Heart right ventricle (tissue), 16 donors: ENCODE data around the gene INCENP. TPM values are rescaled to one million over a fixed set of nuclear protein-coding genes. Genes with fewer than 3 reads are reported as not detected.

Experiments
- ATAC-seq, 8 donors: fragments of 200-7000 bp; cut with Tn5 transposase; one replicate each; pipeline ENCODE4 v1.9.1; 2020; ENCODE audit warnings: mild to moderate bottlenecking in 8 of 8, moderate library complexity in 8 of 8, moderate number of reproducible peaks in 1 of 8
- DNase-seq, 2 donors: peaks; one replicate each; pipeline ENCODE4 v3.0.0-alpha.2; 2020
- H3K27ac ChIP-seq, 10 donors: fragments of 200-600 bp; sonication (generic) in 2 of 10; one replicate each; pipeline versions ENCODE4 v1.5.0 to v1.8.0; 2020 to 2022; ENCODE audit warnings: mild to moderate bottlenecking in 3 of 10
- H3K27me3 ChIP-seq, 7 donors: fragments of 200-600 bp; one replicate each; pipeline ENCODE4 v1.8.0; 2021 to 2022; ENCODE audit warnings: mild to moderate bottlenecking in 2 of 7
- H3K36me3 ChIP-seq, 9 donors: fragments of 200-600 bp; sonication (generic) in 1 of 9; one replicate each; pipeline versions ENCODE4 v1.5.0 to v1.8.0; 2020 to 2022; ENCODE audit warnings: mild to moderate bottlenecking in 2 of 9
- H3K4me1 ChIP-seq, 9 donors: fragments of 200-600 bp; sonication (generic) in 1 of 9; one replicate each; pipeline versions ENCODE4 v1.5.0 to v1.8.0; 2020 to 2022; ENCODE audit warnings: mild to moderate bottlenecking in 4 of 9
- H3K4me3 ChIP-seq, 10 donors: fragments of 200-600 bp; sonication (generic) in 2 of 10; one replicate each; pipeline versions ENCODE4 v1.5.0 to v1.8.0; 2020 to 2022; ENCODE audit warnings: mild to moderate bottlenecking in 7 of 10, moderate library complexity in 2 of 10
- H3K9me3 ChIP-seq, 11 donors: fragments of 200-600 bp in 10 of 11; sonication (generic) in 2 of 11; one replicate each; pipeline versions ENCODE4 v1.5.0 to v1.8.0; 2013 to 2022; ENCODE audit warnings: mild to moderate bottlenecking in 2 of 11, control low read depth in 1 of 11, moderate library complexity in 1 of 11
- CTCF ChIP-seq, 9 donors: fragments of 200-600 bp; sonication (generic) in 2 of 9; IDR thresholded peaks; one replicate each; pipeline versions ENCODE4 v1.5.0 to v1.8.0; 2021 to 2022; ENCODE audit warnings: antibody characterized with exemption in 9 of 9, mild to moderate bottlenecking in 5 of 9, moderate library complexity in 1 of 9
- WGBS, 2 donors: extraction: QIAGEN DNeasy Blood & Tissue Kit; methylation state at CpG; one replicate each; pipeline ENCODE4 v1.1.7; 2013; ENCODE audit warnings: inconsistent platforms in 1 of 2; 5-methylcytosine and 5-hydroxymethylcytosine counted together
- intact Hi-C, 10 donors: fragments of 100-400 bp; cut with DNase I; formaldehyde crosslinking; loops; one replicate each; pipeline versions ENCODE4 v1.11.1 to v1.14.2; 2022
- polyA plus RNA-seq, 2 donors: library from polyadenylated mRNA; stranded (reverse); fragments of 200-250 nt; gene quantifications; one replicate each; pipeline ENCODE4 v1.2.3, GENCODE V29; 2013
- total RNA-seq, 10 donors: library from RNA; stranded (reverse); fragmentation: NEBNext Ultra II Directional in 3 of 10; extraction: Animal tissue kit (Norgen Biotek cat#: 25700) in 3 of 10; gene quantifications; one replicate each; pipeline versions ENCODE4 v1.2.1 to v1.2.4, GENCODE V29; 2021 to 2023
- donor health status: Arrhythmogenic right ventricular cardiomyopathy.
- donor health status: ischemic (EF 13 %, LVEDD 7.1; RV severe dilation, severe dysfunction).
- donor health status: healthy with polysubstance abuse.
- donor health status: DM: no; HTN: yes; CAD: no.
- donor health status: DM: no; HTN: no; CAD: no.
- donor health status: ischemic (EF 25% LVEDD 6.9; RV normal size, moderate dysfunction).
- donor health status: ischemic (EF 25% LVEDD 5.7; RV mildly dilated, moderate dysfunction).
- donor health status: healthy.
- donor health status: DM: yes; HTN: yes; CAD: no.
- donor health status: Ischemic cardiomyopathy.
- donor health status: ischemic (EF 35%, LVEDD 5.7; RV mildly dilated, moderate dysfunction).
- donor health status: nonischemic (EF 11% LVEDD 7.7; RV severe dilation, severe dysfunction).
- donor health status: DM: yes; HTN: yes; CAD: no.
- donor health status: PGD.
- donor health status: ischemic (EF 29% LVEDD 5.4; RV normal size, mild dysfunction).
- donor health status: nonischemic (EF 23%, LVEDD 6.1; RV moderate dilation, normal function).

INCENP gene
- total and polyA plus RNA-seq, 12 donors, result 2.1 to 20.0 (median 12.3) TPM

- H3K27ac ChIP-seq, result no peak overlapping the region
- DNase-seq (no peak), ATAC-seq (no peak)
- H3K27me3 ChIP-seq, result no peaks in the 10 kb centered on the region
- intact Hi-C loops, result no loop called here
- TF ChIP-seq CTCF (IDR thresholded peaks at IDR 0.05), result no peak
- H3K4me3 ChIP-seq, result no peak overlapping the region
- H3K9me3 ChIP-seq, result no peaks in the 10 kb centered on the region
- H3K4me1 ChIP-seq, result peaks cover 0 to 22% (median 15%) of the 10 kb centered on the region in 9 donors
- whole genome bisulfite sequencing, 2 donors, result 90 to 96% methylated on average over 1 of the region's 1 CpG
- H3K36me3 ChIP-seq, result peaks cover 0 to 45% (median 12%) of the 10 kb centered on the region in 9 donors
These were observed 3.6 kb downstream of the INCENP start for GRCh38 chr11:62127426-62127825.

GRCh38 chr11:62127941-62128770, 4.3 kb downstream of the INCENP start:
- H3K4me3 ChIP-seq, result no peak overlapping the region
- WGBS, 2 donors, result 89% methylated on average over 16 of the region's 16 CpGs
- ATAC-seq, result no peak
- H3K27me3 ChIP-seq, result no peaks in the 10 kb centered on the region
- no peak for DNase-seq
- peaks cover 0 to 52% (median 12%) of the 10 kb centered on the region in 9 donors for H3K36me3 ChIP-seq
- intact Hi-C loops, result no loop called here
- no peaks in the 10 kb centered on the region for H3K9me3 ChIP-seq
- H3K27ac ChIP-seq, result no peak overlapping the region
- TF ChIP-seq CTCF (IDR thresholded peaks at IDR 0.05), result no peak
- peaks cover 0 to 21% (median 14%) of the 10 kb centered on the region in 9 donors for H3K4me1 ChIP-seq

- DNase-seq, result no peak
- Histone ChIP-seq H3K27me3 (no peaks in the 10 kb centered on the region), H3K4me3 (no peak overlapping the region), H3K4me1 (peaks cover 0 to 21% (median 12%) of the 10 kb centered on the region in 9 donors), H3K9me3 (no peaks in the 10 kb centered on the region), H3K27ac (no peak overlapping the region), H3K36me3 (peaks cover 0 to 57% (median 12%) of the 10 kb centered on the region in 9 donors)
- TF ChIP-seq CTCF (IDR thresholded peaks at IDR 0.05), result no peak
- ATAC-seq, result no peak
- intact Hi-C loops, result no loop called here
- WGBS, 2 donors, result 97% methylated on average over 7 of the region's 7 CpGs
These were observed 5.0 kb downstream of the INCENP start for GRCh38 chr11:62128835-62129234.

GRCh38 chr11:62129590-62130282, 5.9 kb downstream of the INCENP start:
- no peak for TF ChIP-seq CTCF (IDR thresholded peaks at IDR 0.05)
- Histone ChIP-seq H3K4me3 (no peak overlapping the region), H3K9me3 (no peaks in the 10 kb centered on the region), H3K27ac (no peak overlapping the region), H3K36me3 (peaks cover 0 to 66% (median 12%) of the 10 kb centered on the region in 9 donors), H3K27me3 (no peaks in the 10 kb centered on the region), H3K4me1 (peaks cover 0 to 18% (median 8%) of the 10 kb centered on the region in 9 donors)
- intact Hi-C loops, result no loop called here
- WGBS, 2 donors, result 97% methylated on average over 28 of the region's 28 CpGs
- ATAC-seq, result no peak
- no peak for DNase-seq
